Measurements from ENCODE around the gene LDLRAD4.

The LDLRAD4 gene

GRCh38 chr18:13536578-13536977 is 318.0 kb downstream of the LDLRAD4 start:
- no peak for DNase-seq (ENCODE audit: low spot score)

GRCh38 chr18:13537022-13537780 is 318.6 kb downstream of the LDLRAD4 start:
- no peak for DNase-seq (ENCODE audit: low spot score)

GRCh38 chr18:13538630-13539029 is 320.1 kb downstream of the LDLRAD4 start:
- DNase-seq (ENCODE audit: low spot score): no peak

GRCh38 chr18:13539050-13539449 is 320.5 kb downstream of the LDLRAD4 start:
- peak; percentile 6 for DNase-seq (ENCODE audit: low spot score)

- DNase-seq (ENCODE audit: low spot score): no peak
Measured at GRCh38 chr18:13539843-13540476, 321.4 kb downstream of the LDLRAD4 start.

GRCh38 chr18:13540477-13541182 is 322.1 kb downstream of the LDLRAD4 start:
- no peak for DNase-seq (ENCODE audit: low spot score)

GRCh38 chr18:13541621-13542519 is 323.3 kb downstream of the LDLRAD4 start:
- DNase-seq (ENCODE audit: low spot score): no peak

GRCh38 chr18:13542520-13542847 is 323.9 kb downstream of the LDLRAD4 start:
- no peak for DNase-seq (ENCODE audit: low spot score)

- DNase-seq (ENCODE audit: low spot score): no peak
Measured at GRCh38 chr18:13543144-13543543, 324.6 kb downstream of the LDLRAD4 start.

GRCh38 chr18:13543811-13544732 is 325.5 kb downstream of the LDLRAD4 start:
- no peak for DNase-seq (ENCODE audit: low spot score)

- no peak for DNase-seq (ENCODE audit: low spot score)
Measured at GRCh38 chr18:13544953-13545352, 326.4 kb downstream of the LDLRAD4 start.

GRCh38 chr18:13545514-13545913 is 327.0 kb downstream of the LDLRAD4 start:
- DNase-seq (ENCODE audit: low spot score): no peak

- no peak for DNase-seq (ENCODE audit: low spot score)
Measured at GRCh38 chr18:13545955-13546354, 327.4 kb downstream of the LDLRAD4 start.

- DNase-seq (ENCODE audit: low spot score): no peak
Measured at GRCh38 chr18:13546638-13547037, 328.1 kb downstream of the LDLRAD4 start.

- no peak for DNase-seq (ENCODE audit: low spot score)
Measured at GRCh38 chr18:13547347-13547746, 328.8 kb downstream of the LDLRAD4 start.

GRCh38 chr18:13548106-13548819 is 329.7 kb downstream of the LDLRAD4 start:
- DNase-seq (ENCODE audit: low spot score): no peak

- DNase-seq (ENCODE audit: low spot score): no peak
Measured at GRCh38 chr18:13548966-13549879, 330.7 kb downstream of the LDLRAD4 start.

- no peak for DNase-seq (ENCODE audit: low spot score)
Measured at GRCh38 chr18:13549880-13550232, 331.3 kb downstream of the LDLRAD4 start.

Data from CD4-positive, alpha-beta T cell treated with Interleukin-2 at 100 ng/mL for 4 hours (primary cell).